DMS53 (cell line): ENCODE results near the gene RIT1.

Source experiments
- DNase-seq: peaks from one replicate; lab custom pipeline; 2025; lab: John Stamatoyannopoulos, UW

RIT1 gene

DNA sequence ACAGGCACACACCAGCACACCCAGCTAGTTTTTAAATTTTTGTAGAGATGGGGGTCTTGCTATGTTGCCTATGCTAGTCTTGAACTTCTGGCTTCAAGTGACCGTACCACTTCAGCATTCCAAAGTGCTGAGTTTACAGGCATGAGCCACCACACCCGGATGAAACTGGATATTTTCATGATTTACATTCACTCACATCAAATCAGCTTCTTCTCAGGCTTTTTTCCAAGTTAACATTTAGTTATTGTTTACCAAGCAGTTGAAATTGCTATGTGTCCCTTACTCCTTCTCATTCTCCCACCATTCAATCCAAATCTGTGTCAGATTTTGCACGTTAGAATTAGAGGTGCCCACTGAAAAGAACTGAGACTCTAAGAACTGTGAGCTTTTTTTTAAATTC, 18.4 kb downstream of the RIT1 start:
- DNase-seq: peak; percentile 13

DNA sequence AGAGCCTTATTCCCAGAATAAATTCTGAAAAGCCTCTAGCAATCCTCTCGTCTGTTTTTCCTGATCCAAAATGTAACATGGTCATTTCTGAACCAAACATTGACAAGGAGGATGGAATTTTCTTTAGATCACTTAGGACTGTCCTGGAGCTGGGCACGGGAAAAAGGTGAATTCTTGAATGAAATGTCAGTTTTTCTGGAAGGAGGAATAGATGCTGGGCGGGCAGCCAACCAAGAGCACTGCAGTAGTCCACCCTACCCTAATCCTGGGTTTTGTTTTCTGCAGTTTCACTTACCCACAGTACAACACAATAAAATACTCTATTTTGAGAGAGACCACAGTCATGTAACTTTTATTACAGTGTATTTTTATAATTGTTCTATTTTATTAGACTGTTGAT, 20.9 kb downstream of the RIT1 start:
- no peak for DNase-seq

DNA sequence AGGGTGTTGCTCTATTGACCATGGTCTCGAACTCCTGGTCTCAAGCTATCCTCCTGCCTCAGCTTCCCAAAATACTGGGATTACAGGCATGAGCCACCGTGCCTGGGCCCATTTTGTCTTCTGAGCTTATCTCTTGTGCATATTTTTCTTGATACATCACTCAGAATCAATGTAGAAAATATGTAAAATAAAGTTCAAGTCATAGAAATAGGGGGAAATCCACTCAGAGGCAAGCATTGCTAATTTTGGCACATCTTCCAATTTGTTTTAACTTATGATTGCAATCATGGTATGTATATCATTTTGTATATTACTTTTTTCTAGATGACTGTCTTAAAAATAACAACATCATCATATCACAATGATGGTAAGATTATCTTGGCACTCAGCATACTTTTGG, 21.6 kb downstream of the RIT1 start:
- no peak for DNase-seq

DNA sequence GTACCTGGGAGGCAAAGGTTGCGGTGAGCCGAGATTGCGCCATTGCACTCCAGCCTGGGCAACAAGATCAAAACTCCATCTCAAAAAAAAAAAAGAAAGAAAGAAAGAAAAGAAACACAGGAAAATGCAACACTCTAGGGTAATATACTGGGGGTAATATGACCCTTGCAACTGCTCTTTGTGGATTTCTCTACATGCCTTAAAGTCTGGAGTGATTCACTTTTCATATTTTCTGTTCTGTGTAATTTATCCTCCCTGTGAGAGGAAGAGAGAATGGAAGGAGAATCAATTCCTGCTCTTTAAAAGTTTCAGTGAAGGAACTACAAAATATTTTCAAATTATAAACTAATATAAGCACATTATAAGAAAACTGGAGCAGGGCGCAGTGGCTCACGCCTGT, 22.7 kb downstream of the RIT1 start:
- no peak for DNase-seq

DNA sequence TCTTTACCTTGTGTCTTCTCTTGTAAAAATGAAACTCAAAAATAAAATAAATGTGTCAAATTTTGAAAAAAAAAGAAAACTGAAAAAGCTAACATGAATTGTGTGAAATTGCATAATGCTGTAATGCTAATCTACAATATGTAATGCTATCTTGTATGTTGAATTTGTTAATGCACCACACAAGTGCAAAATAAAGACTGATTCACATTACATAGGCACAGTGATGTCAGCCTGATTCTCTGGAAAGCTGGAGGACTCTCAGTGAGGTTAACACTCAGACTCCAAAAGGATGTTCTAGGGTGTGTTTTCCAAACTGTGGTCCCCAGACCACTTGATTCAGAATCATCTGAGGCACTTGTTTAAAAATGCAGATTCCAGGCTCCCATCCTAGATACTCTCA, 26.2 kb downstream of the RIT1 start:
- no peak for DNase-seq

DNA sequence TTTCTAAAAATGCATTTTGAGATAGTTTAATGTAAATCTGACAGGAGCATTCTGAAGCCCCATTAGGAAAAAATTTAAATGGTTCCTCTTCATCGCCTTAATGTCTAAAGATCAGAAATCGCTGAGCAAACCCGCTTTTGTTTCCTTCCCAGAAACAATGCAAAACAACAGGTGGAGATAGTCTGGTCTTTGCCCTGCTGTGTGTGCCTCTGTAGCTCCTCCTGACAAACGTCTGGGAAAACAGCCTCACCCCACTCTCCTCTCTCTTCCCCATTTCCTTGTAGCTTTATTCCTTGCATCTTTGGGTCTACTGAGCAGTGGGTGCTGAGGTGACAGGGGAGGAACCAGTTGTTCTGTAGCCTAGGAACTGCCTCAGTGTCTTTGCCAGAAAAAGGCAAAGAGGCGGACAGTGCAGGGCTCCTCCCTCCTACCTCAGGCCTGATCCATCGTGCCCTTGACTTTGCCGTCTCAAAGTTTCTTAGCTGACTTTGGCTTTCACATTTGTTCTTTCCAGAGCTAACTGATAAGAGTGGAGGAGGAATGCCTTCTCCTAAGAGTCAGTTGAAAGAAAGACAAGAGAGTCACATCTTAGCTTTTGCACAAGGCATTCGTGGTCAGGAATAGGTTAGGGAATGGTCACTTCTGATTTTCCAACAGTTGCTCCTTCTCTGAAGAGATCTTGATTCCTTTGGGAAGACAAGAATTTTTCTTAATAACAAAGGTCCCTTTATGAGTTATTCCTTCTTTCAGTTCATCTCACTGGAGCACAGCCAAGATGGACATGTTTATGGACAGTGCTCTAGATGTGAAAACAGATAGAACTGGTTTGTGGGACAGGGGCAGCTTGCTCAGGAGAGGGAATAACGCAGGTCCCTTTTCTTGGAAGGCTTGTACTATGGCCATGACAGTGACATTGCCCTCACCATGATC, 26.9 kb downstream of the RIT1 start:
- DNase-seq: no peak

DNA sequence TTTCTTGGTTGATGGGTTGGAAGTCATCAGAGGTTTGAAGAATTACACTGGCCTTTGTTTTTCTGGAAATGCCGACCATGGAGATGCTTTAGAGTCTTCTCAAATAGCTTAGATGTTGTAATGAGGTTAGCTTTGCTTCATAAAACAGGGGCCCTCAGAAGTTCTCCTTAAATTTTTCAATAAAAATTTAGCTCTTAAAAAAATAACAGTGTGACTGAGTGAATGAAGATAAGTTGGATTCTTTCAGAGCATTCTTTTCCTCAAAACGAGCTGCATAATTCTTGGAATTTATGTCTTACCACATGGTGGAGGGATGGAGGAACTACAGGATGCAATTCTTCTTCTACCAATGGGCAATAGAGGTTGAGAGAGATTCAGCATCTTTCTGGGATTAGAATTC, 28.4 kb downstream of the RIT1 start:
- DNase-seq: no peak

DNA sequence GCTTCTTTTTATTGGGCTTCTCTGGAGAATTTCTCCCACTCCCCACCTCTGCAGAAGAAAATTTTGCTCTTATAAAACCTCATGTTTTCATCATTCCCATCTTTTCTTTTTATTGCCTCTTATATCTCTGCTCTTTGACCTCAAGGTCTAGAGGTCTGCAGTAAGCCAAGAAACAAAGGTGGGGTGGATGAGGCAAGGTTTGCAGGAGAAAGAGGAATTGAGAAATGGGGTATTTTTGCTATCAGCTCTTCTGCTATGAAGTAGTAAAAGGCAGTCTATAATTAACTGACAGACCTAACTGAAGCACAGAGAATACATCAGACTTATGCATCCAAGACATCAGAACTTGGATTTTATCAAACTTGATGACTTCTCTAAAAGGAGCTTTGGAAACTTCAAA, 28.9 kb downstream of the RIT1 start:
- no peak for DNase-seq

DNA sequence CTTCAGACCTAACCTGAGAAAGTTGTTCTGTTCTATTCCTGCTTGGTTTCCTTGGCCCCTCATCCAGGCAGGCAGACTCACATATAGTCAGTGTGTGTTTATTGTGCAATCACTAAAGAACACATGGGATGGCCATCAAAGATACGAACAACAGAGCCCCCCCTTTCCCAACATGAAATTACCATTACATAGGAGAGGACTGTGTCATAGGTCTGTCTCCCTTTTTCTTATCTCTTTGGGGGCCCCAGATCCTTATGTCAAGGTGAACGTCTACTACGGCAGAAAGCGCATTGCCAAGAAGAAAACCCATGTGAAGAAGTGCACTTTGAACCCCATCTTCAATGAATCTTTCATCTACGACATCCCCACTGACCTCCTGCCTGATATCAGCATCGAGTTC, 30.2 kb downstream of the RIT1 start:
- no peak for DNase-seq

DNA sequence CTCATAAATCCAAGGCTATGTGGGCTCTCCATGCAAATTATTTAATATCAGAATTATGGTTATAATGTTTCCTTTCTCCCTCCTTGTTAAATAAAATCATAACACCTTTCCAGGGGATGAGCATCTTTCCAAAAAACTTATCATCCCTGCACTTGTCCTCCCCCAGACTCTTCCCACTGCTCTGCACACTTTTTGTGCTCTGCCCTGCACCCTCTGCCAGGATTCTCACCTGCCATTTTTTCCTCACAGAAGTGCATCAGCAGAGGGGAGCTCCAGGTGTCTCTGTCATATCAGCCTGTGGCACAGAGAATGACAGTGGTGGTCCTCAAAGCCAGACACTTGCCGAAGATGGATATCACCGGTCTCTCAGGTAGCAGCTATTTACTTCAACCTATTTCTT, 30.9 kb downstream of the RIT1 start:
- no peak for DNase-seq

DNA sequence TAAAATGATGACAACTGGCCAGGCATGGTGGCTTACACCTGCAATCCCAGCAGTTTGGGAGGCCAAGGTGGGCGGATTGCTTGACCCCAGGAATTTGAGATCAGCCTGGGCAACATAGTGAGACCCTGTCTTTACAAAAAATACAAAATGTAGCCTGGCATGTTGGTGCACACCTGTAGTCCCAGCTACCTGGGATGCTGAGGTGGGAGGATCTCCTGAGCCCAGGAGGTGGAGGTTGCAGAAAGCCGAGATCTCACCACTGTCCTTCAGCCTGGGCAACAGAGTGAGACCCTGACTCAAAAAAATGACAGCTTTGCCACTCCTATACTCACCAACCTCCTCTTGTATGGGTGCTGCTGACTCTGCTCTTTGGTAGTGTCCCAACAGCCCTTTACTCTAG, 33.2 kb downstream of the RIT1 start:
- DNase-seq: no peak

DNA sequence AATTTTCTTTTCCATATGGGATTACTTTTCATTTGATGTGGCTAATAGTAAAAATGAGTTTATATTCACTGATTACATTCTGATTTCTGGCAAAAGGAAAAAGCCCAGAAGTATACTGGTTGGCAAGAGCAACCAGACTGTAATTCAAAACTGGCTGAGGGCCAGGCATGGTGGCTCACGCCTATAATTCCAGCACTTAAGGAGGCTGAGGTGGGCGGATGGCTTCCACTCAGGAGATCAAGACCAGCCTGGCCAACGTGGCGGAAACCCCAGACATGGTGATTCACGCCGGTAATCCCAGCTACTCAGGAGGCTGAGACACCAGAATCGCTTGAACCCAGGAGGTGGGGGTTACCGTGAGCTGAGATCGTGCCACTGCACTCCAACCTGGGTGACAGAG, 37.3 kb downstream of the RIT1 start:
- DNase-seq: no peak

DNA sequence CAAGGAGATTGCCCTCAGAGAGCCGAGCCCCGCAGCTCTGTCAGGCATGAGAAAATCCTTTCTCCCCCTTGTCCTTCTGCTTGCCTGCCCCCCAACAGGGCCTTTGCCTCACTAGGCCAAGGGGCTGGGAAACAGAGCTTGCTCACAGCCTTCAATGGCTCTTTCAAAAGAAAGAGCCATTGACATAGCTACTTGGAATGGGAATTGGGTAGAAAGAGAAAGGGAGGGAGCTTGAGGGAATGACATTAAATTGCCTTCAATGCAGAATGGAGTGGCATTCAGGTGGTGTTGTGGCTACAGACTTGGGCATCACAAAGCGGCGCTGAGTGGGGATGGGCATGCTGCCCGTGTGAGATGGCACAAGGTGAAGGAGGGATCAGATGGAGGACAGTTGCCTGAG, 38.6 kb downstream of the RIT1 start:
- no peak for DNase-seq

DNA sequence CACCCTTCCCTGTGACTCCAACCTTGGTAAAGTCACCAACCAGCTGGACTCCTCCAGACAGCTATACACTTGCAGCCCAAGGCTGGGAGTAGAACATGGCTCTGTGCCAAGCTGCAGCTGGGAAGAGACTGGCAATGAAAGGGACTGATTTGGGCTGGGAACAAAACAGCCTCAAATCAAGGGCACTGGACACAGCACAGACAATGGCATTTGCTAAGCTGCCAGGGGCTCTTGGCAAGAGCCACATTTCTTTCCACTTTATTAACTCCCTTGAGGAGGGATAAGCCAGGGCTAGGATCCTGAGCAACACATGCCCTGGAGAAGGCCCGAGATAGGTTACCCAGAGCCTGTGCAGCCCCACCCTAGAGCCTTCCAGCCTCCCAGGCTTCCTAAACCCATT, 39.8 kb downstream of the RIT1 start:
- no peak for DNase-seq

DNA sequence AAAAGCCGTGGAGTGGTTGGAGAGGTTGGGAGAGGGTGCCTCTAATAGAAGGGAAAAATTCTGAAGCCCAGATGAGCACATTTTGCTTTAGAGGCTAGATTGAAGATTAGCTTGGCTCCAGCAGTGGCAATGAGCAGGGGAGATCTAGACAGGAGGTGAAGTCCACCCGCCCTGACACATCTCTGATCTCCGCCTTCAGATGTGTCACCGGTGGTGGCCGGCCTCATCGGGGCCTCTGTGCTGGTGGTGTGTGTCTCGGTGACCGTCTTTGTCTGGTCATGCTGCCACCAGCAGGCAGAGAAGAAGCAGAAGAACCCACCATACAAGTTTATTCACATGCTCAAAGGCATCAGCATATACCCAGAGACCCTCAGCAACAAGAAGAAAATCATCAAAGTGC, 43.4 kb downstream of the RIT1 start:
- no peak for DNase-seq

DNA sequence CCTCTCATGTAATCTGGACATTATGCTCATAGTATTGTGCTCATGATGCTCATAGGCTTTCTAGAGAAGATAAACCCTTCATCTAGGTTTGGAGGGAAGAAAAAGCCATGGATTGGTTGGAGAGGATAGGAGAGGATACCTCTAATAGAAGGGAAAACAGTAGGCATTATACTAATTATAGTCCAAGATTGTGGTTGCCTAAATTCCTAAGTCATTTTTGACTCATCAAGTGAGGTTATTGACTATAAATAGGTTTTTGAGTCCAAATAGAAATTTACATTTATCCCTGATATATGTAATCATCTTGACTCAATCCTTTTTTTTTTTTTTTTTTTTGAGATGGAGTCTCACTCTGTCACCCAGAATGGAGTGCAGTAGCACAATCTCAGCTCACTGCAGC, 46.8 kb downstream of the RIT1 start:
- DNase-seq: no peak

DNA sequence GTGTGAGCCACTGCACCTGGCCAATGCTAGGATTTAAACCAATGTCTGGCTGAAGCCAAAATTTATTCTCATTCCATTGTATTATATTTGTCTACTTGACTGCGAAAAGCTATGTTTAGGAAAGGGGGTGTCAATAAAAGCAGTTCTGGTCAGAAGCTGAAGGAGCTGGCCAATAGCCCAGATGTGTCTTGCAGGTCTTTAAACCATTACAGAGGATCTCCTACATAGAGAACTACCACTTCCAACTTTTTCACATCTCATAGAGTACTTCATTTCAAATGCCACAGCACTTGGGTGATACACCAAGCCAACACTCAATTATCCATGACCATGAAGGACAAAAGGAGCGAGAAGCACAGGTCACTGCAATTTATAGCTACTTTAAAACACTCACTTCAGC, 49.3 kb downstream of the RIT1 start:
- DNase-seq: peak; percentile 18

DNA sequence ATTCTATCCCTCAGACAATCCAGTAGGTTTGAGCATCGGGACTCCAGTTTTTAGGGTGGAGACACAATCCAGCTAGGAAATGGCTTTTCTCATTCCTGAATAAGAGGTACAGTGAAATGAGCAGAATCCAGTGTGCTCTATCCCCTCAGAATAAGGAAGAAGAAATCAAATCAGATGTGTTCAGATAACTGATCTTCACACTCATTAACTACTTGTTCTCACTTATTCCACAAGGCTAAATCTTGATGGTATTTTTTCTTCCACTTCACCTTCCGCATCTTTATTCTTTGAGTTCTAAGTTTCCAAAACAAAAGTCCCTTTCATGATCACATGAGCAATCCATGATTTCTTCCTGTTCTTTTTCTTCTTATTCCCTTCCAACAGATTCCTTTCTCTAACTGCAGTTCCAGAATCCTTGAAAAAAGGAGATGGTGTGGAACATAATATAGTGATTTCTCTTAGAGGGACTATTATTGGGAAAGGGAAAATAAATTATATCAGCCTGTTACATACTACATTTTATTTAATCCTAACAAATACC, 50.1 kb downstream of the RIT1 start:
- DNase-seq: no peak

DNA sequence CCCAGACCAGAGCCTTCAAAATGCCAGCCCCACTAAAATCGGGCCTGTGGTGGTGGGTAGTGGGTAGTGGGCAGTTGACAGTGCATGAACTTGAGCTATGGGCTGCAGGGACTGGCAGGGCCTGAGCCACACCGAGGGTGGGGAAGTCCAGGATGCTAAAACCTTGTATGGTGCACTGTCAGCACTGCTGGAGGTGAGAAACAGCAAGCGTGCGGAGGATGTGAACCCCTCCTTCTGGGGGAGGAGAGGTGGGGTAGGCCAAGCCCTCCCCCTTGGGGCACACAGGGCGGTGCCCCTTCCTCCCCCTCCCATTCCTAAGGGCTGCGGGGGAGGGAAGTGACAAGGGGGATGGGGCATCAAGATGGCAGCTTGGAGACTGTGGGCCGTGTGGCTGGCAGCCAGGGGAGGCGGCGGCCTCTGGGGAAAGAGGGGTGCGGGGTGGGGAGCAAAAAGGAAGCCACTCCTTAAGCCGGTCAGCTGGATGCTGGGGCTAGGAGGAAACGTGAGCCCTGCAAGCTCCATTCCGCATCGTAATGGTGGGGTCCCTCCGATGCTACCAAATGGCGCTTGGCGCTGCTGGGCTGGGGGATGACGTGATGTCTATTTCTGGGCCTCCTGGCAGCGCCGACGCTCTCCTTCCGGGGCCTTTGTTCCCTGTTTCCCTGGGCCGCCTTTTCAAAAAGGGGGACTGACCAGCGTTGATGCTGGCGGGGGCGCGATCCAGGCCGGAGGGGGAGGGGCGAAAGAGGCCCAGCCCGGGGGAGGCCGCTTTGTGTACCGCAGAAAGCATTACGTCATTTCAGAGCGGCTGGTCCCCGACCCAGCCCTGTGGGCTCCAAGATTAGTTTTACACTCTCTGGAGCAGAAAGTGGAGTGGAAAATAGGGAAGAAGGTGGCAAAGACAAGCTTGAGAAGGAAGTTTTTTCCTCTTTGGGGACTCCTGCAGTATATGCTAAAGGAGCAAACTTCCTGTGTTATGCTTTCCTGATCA, 51.0 kb downstream of the RIT1 start:
- peak; percentile 89 for DNase-seq

DNA sequence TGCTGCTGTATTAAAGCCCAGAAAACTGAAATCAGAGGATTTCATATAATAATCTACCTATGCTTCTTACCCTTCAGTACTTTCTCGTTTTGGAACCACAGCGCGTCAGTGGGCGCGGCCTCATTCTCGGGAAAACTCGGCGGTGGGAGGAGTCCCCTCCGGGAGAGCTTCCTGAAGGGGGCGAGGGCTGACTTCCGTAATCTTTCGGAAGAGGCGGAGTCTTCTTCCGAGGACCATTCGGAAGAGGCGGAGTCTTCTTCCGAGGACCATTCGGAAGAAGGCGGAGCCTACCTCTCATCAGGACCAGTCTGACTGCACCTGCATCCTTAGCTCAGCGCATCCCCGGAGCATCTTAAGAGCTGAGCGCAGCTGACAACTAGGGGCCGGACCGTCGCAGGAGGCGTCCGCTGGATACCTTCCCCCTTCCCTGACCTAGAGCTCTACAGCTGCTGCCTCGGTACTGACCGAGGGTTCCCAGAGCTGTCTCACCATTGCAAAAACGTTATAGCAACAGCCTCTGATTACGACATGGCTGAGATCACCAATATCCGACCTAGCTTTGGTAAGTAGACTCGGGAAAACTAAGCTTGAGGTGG, 51.8 kb downstream of the RIT1 start, which contains the start of gene SYT11:
Gene SYT11 (plus strand): TSS at position 334 of the 596 bp plus-strand sequence. CDS start 195 bp downstream, at position 529.
- DNase-seq: peak; percentile 99

DNA sequence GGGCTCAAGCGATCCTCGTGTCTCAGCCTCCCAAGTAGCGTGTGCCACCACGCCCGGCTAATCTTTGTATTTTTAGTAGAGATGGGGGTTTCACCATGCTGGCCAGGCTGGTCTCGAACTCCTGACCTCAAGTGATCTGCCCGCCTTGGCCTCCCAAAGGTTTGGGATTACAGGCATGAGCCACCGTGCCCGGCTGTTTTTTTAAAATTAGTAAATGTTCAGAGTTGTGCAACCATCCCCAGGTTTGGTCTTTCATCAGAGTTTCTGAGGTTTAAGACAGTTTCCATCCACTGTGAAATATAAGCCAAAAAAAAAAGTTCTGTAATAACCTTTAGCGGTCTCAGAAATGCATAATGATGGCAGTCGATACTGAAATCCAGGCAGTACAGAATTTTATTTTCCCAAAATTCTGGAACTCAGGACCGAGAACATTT, 52.3 kb downstream of the RIT1 start:
- DNase-seq: no peak
